Stimulated activated CD8-positive, alpha-beta memory T cell treated with anti-CD3 and anti-CD28 coated beads, Interleukin-7, amount 100 ng/mL, for 24 hours (primary cell): ENCODE data around the gene LRBA.
"Not testable (repeated sequence)": the region's sequence is repeated elsewhere in the genome, so short reads cannot be mapped to it uniquely, and the experiment has no call there.

Experiments used
- DNase-seq: peaks from one replicate; pipeline ENCODE4 v3.0.0-alpha.2; 2020; ENCODE audit warnings: low read depth

The LRBA gene, protein sequence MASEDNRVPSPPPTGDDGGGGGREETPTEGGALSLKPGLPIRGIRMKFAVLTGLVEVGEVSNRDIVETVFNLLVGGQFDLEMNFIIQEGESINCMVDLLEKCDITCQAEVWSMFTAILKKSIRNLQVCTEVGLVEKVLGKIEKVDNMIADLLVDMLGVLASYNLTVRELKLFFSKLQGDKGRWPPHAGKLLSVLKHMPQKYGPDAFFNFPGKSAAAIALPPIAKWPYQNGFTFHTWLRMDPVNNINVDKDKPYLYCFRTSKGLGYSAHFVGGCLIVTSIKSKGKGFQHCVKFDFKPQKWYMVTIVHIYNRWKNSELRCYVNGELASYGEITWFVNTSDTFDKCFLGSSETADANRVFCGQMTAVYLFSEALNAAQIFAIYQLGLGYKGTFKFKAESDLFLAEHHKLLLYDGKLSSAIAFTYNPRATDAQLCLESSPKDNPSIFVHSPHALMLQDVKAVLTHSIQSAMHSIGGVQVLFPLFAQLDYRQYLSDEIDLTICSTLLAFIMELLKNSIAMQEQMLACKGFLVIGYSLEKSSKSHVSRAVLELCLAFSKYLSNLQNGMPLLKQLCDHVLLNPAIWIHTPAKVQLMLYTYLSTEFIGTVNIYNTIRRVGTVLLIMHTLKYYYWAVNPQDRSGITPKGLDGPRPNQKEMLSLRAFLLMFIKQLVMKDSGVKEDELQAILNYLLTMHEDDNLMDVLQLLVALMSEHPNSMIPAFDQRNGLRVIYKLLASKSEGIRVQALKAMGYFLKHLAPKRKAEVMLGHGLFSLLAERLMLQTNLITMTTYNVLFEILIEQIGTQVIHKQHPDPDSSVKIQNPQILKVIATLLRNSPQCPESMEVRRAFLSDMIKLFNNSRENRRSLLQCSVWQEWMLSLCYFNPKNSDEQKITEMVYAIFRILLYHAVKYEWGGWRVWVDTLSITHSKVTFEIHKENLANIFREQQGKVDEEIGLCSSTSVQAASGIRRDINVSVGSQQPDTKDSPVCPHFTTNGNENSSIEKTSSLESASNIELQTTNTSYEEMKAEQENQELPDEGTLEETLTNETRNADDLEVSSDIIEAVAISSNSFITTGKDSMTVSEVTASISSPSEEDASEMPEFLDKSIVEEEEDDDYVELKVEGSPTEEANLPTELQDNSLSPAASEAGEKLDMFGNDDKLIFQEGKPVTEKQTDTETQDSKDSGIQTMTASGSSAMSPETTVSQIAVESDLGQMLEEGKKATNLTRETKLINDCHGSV (N-terminal part only)

DNA sequence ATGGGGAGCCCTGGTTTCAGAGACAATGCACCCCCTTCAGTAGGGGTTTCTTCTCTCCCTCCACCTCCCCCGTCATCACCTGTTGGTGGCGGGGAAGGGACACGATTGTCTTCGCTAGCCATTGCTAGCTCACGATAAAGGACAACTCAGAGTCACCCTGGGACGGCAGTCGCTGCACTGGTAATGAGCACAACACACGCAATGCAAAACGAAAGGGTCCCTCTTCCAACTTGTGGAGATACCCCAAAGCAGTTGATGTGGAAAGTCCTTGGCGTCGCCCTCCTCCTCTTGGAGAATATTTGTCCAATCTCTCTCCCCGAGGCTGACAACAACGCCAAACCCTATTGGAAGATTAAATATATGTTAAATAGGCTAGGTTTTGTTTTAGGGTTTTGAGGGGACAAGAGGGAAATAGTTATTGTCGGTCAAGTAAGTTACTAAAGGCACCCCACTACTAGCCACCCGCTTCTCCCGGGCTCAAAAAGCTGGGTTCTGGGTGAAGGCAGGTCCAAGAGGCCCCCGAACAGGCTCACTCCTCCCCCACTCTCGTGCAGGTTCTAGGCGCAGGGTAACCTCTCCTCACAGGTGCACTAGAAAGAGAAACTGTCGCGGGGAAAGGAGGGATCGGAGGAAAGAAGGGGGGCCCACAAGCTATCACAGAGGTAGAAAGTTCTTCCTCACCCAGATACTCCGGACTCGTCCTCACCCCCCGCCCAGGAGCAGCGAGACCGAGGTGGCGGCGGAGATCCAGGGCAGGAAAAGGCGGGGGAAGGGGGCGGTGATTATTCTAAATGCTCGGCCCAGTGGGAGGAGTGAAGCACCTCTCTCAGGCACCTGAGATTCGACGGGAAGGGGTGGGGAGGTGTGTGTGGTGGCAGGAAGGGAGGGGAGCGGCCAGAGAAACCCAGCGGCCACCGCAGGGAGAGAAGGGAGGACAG lies at the start of gene LRBA:
LRBA (minus strand) TSS at position 764 of the 938 bp plus-strand sequence; CDS start at position 122, 642 bp downstream.
- peak; percentile 59 for DNase-seq

DNA sequence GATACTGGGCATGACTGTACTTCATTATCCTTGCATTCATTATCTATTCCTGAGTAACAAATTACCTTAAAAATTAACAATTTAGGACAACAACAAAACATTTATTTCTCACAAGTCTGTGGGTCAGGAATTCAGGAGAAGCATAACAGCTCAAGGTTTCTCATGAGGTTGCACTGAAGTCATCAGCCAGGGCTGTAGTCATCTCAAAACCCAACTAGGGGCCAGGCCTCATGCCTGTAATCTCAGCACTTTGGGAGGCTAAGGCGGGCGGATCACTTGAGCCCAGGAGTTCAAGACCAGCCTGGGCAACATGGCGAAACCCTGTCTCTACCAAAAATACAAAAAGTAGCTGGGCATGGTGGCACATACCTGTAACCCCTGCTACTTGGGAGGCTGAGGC lies 48.1 kb upstream of the LRBA start:
- DNase-seq, result not testable (repeated sequence)

DNA sequence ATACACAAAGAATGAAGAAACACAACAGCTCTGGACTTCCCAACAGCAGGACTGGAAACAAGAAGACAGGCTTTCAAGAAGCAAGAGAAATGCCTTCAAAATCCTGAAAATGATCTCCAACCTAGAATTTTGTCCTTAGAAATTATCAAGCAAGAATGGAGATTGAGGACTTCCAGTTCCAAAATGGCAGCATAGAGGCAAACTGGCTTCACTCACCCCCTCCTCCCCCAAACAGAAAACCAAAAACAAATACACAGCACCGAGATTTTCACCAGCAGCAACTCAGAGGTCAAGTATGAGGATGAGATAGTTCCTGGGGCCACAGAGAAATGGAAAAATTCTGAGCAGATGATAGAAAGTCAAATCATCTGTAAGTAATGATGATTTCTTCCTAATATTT lies 40.5 kb upstream of the LRBA start:
- no peak for DNase-seq

DNA sequence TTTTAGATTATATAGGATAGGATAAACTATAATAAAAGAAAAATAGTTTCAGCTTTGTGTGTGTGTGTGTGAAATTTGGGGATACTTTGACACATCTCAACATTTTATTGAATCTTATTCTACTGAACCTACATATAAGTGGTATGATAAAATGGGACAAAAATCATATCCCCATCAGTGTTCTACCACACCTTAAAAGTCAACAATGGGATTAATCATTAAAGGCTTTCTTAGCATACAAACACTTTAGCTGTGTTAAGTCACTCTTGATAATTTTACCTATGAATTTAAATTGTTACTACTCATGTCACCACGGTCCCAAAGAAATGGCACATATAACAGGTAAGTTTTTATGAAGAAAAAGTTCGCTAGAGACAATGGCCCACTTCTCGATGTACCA lies 37.7 kb upstream of the LRBA start:
- no peak for DNase-seq

DNA sequence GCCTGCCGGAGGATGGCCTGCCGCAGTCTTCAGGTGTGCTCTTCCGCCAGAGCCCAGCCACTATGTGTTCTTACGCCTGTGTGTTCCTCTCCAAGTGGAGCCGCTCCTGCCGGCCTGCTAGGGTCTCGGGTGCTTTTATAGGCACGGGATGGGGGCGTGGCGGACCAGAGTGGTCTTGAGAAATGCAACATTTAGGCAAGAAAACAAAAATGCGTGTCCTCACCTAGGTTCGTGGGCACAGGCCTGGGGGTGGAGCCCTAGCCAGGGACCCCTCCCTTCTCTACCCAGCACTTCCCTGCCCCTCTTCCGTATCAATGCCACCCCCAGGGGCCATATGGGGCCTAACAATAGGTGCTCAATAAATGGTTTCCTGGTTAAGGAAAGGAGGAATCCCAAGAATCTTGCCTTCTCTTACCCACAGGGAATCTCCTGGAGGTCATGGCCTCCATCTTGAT lies 34.4 kb upstream of the LRBA start:
- DNase-seq, result no peak

DNA sequence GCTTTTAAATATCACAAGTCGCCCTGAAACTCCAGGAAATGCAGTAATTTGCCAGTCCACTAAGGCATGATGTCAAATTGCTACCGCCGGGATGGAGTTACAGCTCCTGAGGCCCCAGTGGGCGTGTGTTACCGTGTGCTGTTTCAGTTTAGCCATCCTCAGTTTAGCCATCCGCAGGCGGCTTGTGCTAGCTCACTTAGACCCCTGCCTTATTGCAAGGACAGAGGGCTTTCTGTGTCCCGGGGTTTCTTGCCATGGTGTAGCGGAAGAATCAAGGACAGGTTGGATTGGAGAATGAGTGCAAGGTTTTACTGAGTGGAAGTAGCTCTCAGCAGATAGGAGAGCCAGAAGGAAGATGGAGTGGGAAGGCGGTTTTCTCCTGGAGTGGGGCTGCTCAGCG lies 33.8 kb upstream of the LRBA start:
- no peak for DNase-seq

DNA sequence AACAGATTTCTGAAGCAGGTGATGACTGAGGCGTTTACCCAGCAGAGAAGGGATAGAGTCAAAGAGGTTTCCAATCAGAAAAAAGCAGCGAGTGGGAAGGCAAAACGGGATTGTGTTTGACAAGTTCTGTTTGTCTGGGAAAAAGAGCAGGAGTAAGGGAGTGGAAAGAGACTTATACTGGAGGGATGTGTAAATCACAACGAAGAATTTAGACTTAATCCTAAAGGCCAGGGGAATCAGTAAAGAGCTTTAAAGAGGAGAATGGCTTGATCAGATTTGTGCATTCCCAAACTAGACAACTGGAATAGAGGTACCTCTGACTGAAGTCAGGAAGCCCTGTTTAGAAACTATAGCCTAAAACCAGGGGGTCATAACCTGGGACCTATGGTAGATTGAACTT lies 31.5 kb upstream of the LRBA start:
- no peak for DNase-seq

DNA sequence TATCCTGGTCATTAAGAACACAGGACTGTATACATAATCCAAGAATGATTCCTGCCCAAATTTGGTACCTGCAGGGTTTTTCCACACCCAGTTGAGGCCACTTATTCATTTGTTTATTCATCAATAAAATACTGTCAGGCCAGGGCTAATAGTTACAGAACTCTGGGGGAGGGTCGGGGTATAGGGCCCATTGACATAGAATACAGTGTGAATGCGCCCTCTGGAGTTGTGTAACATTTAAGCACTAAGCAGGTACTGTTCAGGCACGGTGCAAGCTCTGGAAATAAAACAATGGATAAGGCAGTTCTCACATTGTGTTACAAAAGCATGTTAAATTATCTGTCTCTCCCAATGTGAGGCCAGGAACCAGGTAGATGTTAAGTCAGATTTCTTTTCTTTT lies 30.8 kb upstream of the LRBA start:
- DNase-seq, result no peak

DNA sequence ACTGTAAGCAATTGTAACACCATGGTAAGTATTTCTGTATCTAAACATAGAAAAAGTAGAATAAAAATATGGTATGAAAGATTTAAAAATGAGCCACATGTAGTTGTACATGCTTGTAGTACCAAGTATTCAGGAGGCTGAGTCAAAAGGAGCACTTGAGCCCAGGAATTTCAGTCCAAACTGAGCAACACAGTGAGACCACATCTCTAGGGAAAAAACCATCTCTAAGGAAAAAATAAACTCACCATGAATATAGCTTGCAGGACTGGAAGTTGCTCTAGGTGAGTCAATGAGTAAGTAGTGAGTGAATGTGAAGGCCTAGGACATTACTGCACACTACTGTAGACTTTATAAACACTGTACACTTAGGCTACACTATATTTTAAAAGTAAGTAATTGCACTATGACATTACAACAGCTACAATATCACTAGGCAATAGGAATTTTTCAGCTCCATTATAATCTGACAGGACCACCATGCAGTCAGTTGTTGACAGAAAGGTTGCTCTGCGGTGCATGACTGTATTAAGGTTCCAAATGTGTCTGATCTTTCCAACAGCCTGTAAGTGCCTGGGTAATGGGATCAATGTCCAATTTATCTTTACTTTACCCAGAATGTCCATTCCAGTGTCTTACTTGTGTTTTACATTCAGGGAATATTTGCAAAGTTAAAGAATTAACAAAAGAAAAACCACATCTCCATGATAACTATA lies 28.9 kb upstream of the LRBA start:
- no peak for DNase-seq

DNA sequence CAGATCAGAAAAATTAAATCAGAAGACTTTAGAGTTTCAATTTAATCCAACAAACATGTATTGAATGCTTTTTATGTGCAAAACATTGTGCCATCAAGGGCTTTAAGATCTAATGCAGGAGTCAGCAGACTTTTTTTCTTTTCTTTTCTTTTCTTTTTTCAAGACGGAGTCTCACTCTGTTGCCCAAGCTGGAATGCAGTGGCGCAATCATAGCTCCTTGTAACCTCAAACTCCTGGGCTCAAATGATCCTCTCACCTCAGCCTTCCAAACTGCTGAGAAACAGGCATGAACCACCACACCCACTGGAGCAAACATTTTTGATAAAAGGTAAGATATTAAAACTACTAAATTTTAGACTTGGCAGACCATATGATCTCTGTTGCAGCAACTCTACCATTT lies 24.6 kb upstream of the LRBA start:
- no peak for DNase-seq

DNA sequence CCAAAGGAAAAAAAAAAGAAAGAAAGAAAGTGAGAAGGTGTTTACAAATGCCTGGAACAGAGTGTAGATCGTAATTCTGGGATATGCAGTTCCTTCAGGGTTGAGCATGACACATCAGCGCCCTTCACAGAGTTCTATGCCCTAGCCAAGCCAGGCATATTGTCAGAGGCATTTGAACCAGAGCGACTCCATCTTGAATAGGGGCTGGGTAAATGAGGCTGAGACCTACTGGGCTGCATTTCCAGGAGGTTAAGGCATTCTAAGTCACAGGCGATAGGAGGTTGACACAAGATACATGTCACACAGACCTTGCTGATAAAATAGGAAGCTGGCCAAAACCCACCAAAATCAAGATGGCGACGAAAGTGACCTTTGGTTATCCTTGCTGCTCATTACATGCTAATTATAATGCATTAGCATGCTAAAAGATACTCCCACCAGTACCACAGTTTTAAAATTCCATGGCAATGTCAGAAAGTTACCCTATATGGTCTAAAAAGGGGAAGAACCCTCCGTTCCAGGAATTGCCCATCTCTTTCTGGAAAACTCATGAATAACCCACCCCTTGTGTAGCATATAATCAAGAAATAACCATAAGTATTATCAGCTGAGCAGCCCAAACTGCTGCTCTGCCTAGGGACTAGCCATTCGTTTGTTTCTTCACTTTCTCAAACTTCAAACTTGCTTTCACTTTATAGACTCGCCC lies 23.5 kb upstream of the LRBA start:
- no peak for DNase-seq

DNA sequence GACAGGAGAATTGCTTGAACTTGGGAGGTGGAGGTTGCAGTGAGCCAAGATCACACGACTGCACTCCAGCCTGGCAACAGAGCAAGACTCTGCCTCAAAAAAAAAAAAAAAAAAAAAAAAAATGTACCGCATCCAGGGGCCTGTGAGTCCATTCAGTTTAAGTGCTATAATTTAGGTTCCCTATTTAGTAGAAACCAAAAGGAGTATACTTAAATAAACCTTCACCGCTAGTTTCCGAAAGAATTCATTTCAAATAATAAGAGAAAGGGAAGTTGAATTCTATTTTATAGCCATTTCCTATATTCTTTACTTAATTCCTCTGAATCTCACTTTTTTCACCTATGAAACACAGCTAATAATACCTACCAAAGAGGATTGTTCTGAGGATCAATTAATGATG lies 20.8 kb upstream of the LRBA start:
- DNase-seq, result no peak

DNA sequence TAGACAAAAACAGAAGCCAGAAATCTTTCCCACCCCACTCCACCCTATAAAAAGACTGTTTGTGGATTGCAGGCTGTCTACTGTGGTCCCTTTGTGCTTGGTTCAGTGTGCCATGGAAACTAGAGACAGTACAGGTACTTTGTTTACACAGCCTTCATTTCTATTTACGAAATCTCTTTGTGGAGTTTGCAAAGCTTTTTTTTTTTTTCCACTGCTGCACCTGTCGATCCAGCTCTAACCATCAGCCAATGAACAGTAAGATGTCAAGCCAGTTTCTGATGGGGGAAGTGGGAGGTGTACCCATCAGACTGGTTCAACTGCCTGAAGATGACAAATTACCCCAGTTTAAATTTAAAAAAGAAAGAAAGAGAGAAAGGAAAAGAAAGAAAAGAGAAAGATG lies 20.2 kb upstream of the LRBA start:
- DNase-seq, result no peak

DNA sequence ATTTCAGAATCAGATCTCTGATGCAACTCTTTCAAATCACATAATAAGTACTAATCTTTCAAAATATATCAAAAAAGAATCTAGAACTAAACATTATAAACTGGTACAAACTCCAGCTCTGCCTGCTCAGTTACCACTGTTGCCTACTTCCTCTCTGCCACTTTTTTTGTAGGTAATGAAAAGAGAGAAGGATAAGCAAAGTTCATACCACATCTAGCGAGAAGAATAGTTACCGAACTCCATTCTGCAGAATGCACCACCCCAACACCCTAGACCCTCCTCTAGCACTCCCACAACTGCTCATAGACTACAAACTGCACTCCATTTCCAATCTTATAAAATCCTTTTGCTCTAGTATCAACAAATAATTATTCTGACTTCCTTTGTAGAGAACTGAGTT lies 19.7 kb upstream of the LRBA start:
- DNase-seq, result no peak

DNA sequence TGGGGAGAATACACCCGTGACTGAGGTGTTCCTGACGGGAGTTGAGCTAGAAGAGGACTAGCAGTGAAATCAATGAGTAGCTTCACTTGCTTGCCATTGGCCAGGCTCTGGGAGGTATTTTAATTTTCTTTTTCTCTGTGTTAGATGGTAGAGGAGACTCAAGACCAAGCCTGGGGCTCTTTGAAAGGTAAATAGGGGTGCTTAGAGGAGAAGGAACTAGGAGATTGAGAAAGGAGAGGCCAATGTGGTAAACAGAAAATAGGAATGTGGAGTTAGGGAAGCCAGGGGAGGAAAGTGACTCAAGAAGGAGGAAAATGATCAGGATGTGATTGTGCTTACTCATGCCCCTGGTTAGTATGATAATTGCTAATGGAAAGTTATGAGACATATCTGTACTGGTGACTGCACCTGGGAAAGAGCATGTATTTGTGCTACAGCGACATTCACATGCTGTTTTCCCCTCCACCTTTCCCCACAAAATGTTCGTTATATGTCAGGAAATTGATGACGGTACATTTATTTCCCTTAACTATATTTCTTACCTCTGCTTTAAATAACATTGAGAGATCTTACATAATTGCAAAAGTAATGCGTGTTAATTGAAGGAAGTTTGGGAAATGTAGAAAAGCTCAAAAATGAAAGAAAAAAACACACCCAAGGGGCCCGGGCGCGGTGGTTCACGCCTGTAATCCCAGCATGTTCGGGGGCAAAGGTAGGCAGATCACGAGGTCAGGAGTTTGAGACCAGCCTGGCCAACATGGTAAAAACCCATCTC lies 16.9 kb upstream of the LRBA start:
- DNase-seq, result no peak

DNA sequence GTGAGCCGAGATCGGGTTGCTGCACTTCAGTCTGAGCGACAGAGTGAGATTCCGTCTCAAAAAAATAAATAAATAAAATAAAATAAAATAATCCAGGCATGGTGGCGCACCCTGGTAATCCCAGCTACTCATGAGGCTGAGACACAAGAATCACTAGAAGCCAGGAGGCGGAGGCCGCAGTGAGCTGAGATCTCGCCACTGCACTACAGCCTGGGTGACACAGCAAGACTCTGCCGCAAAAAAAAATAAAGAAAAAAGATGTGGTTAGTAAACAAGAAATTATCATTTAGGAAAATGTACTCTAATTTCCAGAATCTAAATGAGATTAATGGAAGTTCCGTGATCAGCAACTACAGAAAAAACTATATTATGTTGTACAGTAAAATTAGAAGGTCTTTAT lies 14.5 kb upstream of the LRBA start:
- no peak for DNase-seq

DNA sequence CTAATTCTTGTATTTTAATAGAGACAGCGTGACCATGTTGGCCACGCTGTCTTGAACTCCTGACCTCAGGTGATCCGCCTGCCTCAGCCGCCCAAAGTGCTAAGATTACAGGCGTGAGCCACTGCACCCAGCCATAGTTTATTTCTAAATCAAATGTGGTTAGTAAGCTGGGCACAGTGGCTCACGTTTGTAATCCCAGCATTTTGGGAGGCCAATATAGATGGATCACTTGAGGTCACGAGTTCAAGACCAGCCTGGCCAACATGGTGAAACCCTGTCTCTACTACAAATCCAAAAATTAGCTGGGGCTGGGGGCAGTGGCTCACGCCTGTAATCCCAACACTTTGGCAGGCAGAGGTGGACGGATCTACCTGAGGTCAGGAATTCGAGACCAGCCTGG lies 13.9 kb upstream of the LRBA start:
- DNase-seq, result not testable (repeated sequence)

DNA sequence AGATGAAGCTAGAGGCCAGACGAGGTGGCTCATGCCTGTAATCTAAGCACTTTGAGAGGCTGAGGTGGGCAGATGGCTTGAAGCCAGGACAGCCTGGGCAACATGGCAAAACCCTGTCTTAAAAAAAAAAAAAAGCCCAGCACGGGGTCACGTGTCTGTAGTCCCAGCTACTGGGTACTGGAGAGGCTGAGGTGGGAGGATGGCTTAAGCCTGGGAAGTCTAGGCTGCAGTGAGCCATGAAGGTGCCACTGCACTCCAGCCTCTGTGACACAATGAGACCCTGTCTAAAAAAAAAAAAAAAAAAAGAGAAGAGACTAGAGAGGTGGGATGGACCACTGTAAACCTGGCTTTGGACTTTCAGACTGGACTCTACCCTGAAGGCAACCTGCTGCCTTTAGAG lies 10.7 kb upstream of the LRBA start:
- no peak for DNase-seq

DNA sequence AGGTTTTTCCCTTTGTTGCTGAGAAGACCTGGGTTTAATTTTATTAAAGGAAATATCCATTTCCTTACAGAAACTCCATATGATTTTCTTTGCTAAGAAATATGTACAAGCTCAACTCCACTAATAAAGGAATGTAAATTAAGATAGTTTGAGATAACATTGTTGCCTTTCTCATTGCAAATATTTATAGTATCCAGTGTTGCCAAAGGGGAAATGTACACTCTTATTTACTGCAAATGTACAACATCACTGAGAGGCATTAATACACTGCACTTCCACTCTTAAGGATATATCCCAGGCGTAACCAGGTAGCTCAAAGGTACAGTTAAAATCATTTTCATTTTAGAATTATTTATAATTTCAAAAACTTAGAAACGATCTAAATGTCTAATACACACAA lies 7.5 kb upstream of the LRBA start:
- DNase-seq, result no peak
